ENCODE results near the gene TLK2.
"Not testable (repeated sequence)": the region's sequence is repeated elsewhere in the genome, so short reads cannot be mapped to it uniquely, and the experiment has no call there.

Gene TLK2

GRCh38 chr17:62605588-62605987 lies 127.0 kb downstream of the TLK2 start:
- no peak for DNase-seq

GRCh38 chr17:62611292-62611691 lies 132.7 kb downstream of the TLK2 start:
- no peak for DNase-seq

DNA sequence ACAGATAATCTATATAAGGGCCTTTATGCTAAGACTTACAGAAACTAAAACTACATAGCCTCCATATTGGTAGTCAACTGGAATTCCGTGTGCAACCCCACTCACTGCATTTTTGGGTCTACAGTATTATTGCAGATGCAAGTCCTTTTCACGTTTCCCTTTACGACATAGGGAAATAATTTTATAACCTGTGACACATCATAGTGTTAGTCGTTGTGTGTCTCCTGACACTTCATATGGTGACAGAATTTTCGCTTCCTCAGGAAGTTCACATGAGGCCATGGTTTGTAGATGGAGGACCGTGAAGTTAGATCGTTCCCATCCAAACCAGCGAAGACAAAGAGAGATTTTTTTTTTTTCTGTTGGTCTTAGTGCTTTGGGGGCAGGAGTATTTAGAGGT lies 133.1 kb downstream of the TLK2 start:
- DNase-seq = no peak

- DNase-seq = not testable (repeated sequence)
Measured at GRCh38 chr17:62612289-62612688, 133.7 kb downstream of the TLK2 start.

- DNase-seq = not testable (repeated sequence)
Measured at GRCh38 chr17:62613095-62613494, 134.5 kb downstream of the TLK2 start.

DNA sequence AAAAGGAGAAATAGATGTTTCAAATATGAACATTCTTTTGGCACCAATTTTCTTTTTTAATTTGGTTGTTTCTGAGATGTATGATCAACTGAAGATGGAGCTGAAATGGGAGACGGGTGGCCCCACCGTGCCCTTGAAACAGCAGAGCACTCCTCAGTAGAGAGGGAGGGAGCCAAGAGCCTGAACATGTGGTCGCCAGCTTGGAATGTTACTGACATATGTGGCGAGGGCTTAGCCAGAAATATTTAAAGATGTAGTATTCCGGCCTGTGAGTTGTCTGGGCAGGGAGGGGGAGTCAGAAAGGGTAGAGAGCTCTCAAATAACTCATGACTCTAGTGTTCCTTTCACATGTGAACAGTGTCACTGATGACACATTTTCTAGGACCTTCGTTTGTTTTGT lies 135.5 kb downstream of the TLK2 start:
- DNase-seq = no peak

GRCh38 chr17:62615503-62615902 lies 136.9 kb downstream of the TLK2 start:
- no peak for DNase-seq

- no peak for DNase-seq
Measured at GRCh38 chr17:62616993-62617893, 138.6 kb downstream of the TLK2 start.

- no peak for DNase-seq
Measured at GRCh38 chr17:62617894-62618472, 139.4 kb downstream of the TLK2 start.

GRCh38 chr17:62618647-62619416 lies 140.2 kb downstream of the TLK2 start:
- no peak for DNase-seq

DNA sequence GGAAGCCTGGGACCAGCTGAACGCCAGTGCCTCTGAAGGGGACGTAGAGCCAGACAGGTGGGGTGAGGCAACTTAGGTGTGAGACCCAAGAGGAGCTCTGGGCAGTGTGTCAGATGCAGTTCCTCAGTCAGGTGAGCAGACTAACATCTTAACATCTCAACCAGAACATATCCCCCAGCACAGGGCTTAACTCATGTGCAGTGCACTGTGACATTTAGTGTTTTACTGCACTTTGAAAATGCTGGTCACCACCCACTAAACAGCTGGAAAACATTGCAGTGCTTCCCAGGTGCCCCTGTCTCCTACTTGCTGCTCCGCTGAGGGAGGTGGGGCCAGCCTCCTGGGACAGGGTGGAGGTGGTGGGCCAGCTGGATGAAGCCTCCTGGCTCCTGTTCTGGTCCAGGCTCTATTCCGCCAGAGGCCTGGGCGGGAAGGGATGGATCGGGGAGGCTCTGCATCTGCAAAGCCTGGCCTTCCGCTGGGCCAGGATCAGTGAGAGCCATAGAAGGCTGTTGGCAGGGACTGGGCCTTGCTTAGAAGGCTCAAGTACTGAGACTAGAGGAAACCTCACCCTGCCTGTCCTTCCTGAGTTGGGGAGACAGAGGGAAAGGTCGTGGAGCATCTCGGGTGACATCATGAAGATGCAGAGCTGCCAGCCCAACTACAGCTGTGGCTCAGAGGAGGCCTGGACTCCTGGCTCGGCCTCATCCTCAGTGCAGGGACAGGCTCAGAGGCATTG lies 141.0 kb downstream of the TLK2 start:
- no peak for DNase-seq

DNA sequence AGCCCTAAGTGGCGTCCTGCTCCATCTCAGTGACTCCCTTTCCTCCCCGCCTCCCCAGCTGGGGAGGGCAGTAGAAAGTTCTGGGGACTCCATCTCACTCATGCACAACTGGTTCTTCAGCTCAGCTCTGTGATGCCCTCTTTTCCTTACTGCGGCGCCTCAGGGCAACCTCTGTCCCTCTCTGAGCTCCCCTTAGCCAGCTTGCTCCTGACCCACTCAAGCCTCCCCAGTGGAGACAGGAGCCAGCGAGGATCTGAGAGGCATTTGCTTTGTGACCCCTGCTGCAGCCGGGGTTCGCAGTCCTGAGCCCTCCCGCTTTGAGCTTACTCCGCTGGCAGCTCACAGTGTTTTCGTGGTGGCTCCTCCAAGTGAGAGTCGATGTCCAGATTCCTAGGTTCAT lies 142.6 kb downstream of the TLK2 start:
- no peak for DNase-seq

DNA sequence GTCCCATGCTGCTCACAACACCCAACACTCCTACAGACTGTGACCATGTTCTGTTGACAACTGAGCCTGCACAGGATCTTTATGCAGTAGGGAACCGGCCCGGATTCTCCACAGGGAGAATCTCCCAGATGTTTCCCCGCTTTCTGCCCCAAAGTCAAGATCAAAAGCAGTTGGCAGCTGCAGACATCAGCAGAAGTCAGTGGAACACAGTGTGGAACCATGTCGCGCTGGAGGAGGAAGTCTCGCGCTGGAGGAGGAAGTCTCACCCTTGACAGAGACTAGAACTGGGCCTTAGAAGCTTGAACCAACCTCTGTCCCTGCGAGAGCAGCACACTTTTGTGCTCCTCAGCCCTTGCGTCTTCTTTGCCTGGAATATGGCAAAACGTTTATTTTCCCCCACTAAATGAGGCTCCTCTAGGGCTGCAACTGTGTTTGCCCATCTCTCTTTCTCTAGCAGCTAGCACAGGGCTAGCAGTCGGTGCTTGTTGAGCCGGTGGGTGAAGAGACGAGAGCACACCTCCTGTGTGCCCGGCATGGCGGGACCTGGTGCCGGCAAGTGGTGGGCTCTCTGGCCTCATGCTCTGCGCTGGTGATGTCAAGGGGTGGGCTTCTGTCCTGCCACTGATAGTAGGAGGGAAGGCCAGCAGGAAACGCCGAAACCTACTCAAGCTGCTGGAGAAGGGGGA lies 146.7 kb downstream of the TLK2 start:
- DNase-seq = no peak

DNA sequence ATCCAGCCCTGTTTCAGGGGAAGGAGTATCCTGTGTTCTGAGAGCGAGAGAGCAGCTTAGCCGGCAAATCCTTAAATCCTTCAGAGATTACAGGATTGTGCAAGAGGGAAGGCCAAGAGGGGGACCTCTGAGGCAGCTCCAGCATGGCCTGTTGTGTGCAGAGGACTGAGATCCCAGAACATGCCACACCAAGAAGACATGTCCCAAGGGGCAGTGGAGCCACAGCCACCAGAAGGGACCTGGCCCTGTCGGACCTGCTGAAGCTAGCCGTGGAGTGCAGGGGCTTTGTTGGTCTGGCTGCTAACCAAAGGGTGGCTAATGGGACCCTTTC lies 147.2 kb downstream of the TLK2 start:
- DNase-seq = no peak

DNA sequence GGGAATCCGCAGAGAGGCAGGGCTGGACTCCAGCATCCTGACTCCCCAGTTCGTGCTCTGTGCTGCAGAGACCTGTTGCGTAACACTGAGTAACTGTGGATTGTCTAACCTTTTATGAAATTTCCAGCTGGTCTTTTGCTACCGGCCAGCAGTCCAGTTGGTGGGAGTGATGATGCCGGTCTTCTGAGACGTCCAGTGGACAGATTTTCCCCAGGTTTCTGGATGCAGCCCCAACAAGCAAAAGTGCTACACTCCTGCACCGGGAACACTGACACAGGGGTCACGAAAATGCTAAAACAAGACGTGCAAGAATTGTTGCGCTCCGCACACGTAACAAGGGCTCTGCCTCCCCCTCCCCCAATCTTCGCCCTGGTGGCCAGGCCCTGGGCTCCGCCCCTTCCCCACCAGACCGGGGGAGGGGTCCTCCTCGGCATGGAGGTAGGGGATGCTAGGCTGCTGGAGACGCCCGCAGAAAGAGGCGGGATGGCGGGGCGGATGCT lies 148.1 kb downstream of the TLK2 start:
- DNase-seq = no peak

DNA sequence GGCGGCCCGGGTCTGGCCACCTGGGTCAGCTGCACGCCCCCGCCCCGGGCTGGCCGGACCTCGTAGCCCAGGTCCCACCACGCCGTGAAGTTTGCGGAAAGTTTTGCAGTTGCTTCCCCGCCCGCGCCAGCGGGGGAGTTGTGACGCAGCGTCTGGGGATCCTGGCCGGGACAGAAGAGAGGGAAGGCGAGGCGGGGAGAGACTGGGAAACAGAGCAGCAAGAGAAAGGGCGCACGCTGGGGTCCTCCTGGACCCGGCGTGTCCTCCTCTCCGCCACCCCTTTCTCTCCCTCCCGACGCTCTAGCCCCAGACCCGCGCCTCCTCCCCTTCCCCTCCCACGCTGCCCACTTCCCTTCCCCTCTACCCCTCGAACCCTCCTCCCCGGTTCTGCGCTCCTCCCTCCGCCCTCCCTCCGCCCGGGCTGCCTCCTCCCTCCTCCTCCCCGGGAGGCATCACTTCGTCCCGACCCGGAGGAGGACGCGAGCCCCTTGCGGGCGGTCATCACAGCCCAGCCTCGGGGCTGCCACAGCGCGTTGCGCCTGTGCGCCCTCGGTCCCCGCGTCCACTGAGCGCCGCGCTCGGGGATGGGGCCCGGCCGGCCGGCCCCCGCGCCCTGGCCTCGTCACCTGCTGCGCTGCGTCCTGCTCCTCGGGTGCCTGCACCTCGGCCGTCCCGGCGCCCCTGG lies 148.7 kb downstream of the TLK2 start, which contains the start of gene MRC2:
MRC2 (plus strand) TSS at position 452 of the 685 bp plus-strand sequence; CDS start at position 585, 133 bp downstream.
- DNase-seq = no peak

- DNase-seq = no peak
Measured at GRCh38 chr17:62627904-62628633, 149.4 kb downstream of the TLK2 start.

DNA sequence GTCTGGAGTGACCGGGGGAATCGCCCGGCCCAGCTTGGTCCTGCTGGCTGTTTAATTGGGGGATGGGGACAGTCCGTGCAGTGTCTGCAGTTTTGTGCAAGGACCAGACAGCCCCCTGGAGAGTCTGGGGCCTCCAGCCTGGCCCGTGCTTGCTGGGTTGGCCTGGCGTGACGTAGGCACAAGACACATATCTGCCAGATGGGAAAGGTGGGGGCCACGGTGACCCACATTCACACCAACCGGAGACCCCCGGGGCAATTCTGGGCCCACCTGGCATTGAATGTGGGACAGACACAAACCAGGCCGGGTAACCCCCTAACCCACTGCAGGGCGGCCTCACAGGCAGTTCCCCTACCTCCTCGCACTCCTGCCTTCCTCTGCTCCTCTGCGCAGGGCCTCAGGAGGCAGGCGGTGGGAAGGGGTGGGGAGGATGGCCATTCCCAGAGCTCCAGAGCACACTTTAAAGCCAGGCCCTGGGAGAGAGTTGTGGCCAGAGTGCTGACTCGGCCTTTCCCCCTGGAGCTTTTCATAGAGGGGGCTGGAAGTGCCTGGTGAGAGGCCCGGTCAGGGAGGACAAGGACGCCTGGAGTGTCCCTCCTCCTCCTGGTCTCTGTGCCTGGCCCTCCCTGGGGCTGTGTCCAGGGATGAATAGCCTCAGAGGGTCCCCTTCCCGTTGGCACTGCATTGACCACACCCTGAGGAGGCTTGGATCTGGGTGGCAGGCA lies 150.4 kb downstream of the TLK2 start:
- no peak for DNase-seq

DNA sequence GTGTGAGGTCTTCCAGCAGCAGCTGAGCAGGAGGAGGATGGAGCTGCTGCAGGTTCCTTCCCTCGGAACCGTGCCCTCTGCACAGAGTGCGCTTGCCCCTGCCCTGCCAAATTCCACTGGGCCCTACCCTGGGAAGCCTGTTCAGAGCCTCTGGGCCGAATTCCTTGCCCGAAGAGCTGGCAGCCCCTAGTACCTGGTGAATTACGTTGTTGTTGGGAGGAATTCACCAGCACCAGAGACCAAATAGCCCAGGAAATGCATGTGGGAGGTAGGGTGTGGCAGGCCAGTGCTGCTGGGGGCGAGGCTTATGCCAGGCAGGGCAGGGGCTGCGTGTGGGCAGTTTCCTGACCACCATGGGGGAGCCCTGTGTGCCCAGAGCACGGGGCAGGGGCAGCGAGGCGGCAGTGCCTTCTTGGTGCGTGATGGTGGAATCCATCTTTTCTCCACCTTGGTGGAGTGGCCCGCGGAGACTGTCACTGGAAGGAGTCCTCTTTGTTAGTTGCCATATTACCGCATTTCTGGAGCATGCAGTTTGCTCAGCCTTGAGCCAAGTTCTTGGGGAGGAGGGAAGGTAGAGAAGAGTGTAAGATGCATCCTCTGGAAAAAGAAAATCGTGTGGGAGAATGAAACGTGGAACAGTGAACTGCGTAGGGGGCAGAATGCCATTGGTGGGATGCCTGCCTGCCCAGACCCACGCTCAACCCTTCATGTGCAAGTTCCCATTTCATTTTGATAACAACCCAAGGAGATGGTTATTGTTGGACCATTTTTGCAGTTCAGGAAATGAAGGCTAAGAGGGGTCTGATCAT lies 151.1 kb downstream of the TLK2 start:
- DNase-seq = no peak

All from DMS79 (cell line).